GM21360 (cell line): ENCODE data around the gene KCNA3.
A peak's percentile ranks its signal among the peaks of the same experiment; 100 is the strongest.

Source experiments
- ATAC-seq: cut with Tn5 transposase; IDR thresholded peaks from one replicate; pipeline ENCODE4 v1.9.1; 2021; ENCODE audit warnings: mild to moderate bottlenecking, moderate library complexity; ENCODE audit not compliant: unreplicated experiment

The KCNA3 gene

GRCh38 chr1:110639724-110640386, 34.9 kb downstream of the KCNA3 start:
- no peak for ATAC-seq

GRCh38 chr1:110638556-110638955, 36.2 kb downstream of the KCNA3 start:
- no peak for ATAC-seq

- no peak for ATAC-seq
These were observed 36.7 kb downstream of the KCNA3 start for GRCh38 chr1:110638058-110638457.

- no peak for ATAC-seq
These were observed 37.3 kb downstream of the KCNA3 start for GRCh38 chr1:110637475-110637874.

- no peak for ATAC-seq
These were observed 38.4 kb downstream of the KCNA3 start for GRCh38 chr1:110636149-110636935.

- no peak for ATAC-seq
These were observed 39.3 kb downstream of the KCNA3 start for GRCh38 chr1:110635434-110635833.

- ATAC-seq = peak; percentile 61
These were observed 40.1 kb downstream of the KCNA3 start for GRCh38 chr1:110634455-110635311.

GRCh38 chr1:110634086-110634454, 40.7 kb downstream of the KCNA3 start:
- no peak for ATAC-seq

GRCh38 chr1:110633646-110634030, 41.1 kb downstream of the KCNA3 start:
- ATAC-seq = no peak

GRCh38 chr1:110631836-110632620, 42.7 kb downstream of the KCNA3 start:
- no peak for ATAC-seq

GRCh38 chr1:110630839-110631663, 43.7 kb downstream of the KCNA3 start:
- peak; percentile 42 for ATAC-seq

- no peak for ATAC-seq
These were observed 46.2 kb downstream of the KCNA3 start for GRCh38 chr1:110628323-110629105.

- no peak for ATAC-seq
These were observed 47.0 kb downstream of the KCNA3 start for GRCh38 chr1:110627764-110628163.

GRCh38 chr1:110626889-110627288, 47.9 kb downstream of the KCNA3 start:
- no peak for ATAC-seq
